ENCODE measurements around the gene TMEM51. TPM values are rescaled to one million over a fixed set of nuclear protein-coding genes. Genes with fewer than 3 reads are reported as not detected.

Gene TMEM51
- total RNA-seq, 1 donor from 2014 or later, result 36.6 TPM

DNA sequence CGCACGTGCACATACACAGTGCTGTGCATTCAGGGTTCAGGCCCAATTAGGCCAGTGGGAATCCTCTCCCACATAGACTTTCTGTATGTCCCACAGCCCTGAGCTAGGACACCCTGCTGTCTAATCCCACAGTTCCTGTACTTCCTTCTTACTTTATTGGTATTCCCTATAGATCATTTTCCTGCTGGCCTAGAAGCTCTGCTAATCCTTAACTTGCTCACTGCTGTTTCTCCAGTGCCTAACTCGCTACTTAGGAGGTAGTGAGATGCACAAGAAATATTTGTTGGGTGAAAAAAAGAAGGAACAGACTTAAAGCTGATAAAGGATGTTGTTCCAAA, 59.4 kb downstream of the TMEM51 start:
- no peak for DNase-seq (ENCODE audit: extremely low read depth, low read depth, low spot score)

DNA sequence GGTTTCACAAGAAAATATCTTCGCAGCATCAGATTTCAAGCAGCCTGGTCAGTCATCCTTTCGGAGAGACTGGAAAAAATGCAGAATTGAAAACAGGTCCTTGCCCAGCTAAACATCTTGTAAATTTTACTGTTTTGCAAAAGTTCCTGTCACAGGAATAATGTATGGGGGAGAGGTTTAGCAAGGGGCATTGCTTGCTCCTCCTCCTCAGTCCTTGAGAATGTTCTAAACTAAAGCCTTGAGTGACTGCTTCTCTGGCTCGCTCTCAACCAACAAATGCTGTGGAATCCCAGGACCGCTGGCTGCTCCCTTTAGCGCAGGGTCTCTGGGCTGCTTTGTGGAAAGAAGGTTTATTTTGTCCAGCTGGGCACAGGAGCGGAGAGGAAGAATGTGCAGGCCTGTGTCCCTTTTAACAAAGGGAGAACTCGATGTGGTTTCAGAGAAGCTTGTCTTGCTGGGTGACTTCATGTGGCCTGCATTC, 59.8 kb downstream of the TMEM51 start:
- DNase-seq (ENCODE audit: extremely low read depth, low read depth, low spot score), result no peak

DNA sequence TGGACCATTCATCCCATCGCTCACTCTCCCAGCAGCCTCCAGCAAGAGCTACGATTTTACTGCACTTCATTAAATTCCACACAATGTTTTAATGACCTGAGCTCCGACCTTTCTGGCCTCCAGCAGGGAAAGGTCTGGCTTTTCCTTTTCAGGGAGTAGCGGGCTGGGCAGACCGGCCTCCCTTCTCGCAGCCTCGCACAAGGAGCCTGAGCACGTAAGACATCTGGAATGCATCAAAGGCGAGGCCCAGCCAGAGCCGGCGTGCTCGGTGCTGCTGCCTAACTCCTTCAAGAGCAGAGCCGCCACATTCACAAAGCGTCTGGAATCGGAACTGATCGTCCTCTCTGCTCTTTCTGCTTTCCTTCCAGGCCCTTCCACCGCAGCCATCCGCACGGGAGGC, 61.0 kb downstream of the TMEM51 start:
- DNase-seq (ENCODE audit: extremely low read depth, low read depth, low spot score), result no peak

DNA sequence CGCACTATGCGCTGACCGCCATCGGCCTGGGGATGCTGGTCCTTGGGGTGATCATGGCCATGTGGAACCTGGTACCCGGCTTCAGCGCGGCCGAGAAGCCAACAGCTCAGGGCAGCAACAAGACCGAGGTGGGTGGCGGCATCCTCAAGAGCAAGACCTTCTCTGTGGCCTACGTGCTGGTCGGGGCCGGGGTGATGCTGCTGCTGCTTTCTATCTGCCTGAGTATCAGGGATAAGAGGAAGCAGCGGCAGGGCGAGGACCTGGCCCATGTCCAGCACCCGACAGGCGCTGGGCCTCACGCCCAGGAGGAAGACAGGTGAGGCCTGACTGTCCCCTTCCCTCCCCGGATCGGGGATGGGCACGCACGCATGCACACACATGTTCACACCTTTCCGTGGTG, 61.6 kb downstream of the TMEM51 start:
- DNase-seq (ENCODE audit: extremely low read depth, low read depth, low spot score), result no peak

DNA sequence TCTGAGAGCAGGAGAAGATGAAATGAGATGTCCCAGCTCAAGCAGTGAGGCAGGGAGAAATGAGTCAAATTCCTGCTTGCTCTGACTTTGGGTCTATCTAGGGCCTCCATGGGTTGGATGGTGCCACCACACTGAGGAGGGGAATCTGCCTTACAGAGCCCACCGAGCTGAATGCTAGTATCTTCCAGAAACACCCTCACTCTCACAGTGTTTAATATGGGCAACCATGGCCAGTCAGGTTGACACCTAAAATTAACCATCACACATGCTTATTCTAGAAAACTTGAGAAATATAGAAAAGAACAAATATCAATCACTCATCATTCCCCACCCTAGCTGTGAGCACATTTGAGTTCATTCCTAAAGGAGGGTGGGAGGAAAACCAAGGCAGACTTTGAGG, 64.1 kb downstream of the TMEM51 start:
- DNase-seq (ENCODE audit: extremely low read depth, low read depth, low spot score), result no peak

DNA sequence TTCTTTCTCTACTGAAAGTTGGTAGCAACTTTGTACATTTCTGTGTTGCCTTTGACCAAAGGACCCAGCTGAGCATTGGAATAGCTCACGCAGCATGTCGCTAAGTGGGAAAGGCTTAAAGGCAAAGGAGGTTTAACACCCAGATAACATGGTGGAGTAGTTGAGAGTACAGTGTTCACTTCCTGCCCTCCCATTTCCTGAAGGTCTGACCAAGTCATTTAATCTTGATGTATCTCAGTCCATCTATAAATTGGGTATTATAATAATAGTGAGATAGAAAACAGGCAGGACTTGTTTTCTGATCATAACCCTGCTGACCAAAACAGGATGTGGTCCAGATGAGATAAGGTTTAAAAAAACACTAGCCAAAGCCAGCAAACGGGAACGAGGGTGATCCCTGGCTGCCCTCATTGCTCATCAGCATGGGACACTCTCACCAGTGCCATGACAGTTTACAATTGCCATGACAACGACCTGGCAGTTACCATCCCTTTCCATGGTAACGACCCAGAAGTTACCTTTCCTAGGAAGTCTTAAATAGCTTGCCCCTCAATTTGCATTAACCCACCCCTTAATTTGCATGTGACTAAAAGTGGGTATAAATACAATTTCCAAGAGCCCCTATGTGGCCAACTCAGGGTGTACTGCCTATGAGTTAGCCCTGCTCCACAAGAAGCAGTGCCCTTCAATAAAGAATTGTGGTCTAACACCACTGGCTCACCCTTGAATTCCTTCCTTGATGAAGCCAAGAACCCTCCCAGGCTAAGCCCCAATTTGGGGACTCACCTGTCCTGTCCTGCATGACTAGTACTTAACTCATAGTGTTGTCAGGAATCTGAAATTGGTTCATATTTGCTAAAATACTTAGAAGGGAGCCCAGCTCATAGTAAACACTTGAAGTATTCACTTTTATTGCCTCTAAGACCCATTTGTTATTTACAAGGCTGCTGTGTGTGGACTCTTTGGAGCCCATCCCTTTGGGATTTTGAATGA, 65.0 kb downstream of the TMEM51 start:
- DNase-seq (ENCODE audit: extremely low read depth, low read depth, low spot score), result peak; percentile 99

DNA sequence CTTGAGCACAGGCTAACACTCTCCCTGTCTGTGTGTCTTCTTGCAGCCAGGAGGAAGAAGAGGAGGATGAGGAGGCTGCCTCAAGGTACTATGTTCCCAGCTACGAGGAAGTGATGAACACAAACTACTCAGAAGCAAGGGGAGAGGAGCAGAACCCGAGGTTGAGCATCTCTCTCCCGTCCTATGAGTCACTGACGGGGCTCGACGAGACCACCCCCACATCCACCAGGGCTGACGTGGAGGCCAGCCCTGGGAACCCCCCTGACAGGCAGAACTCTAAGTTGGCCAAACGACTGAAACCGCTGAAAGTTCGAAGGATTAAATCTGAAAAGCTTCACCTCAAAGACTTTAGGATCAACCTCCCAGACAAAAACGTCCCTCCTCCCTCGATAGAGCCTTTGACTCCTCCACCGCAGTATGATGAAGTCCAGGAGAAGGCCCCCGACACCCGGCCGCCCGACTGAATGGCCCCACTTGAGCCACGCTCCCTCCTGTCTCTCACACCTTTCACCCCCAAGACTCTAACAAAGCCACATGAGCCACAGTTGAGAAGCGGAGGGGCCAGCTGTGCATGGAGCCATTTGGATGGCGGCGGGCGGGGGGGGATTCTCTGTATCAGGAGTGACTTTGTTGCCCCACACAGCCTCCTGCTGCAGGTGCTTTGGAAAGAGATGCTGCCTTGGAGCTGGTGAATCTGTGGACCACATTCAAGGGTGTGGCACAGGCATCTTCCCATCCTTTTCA, 65.9 kb downstream of the TMEM51 start:
- no peak for DNase-seq (ENCODE audit: extremely low read depth, low read depth, low spot score)

DNA sequence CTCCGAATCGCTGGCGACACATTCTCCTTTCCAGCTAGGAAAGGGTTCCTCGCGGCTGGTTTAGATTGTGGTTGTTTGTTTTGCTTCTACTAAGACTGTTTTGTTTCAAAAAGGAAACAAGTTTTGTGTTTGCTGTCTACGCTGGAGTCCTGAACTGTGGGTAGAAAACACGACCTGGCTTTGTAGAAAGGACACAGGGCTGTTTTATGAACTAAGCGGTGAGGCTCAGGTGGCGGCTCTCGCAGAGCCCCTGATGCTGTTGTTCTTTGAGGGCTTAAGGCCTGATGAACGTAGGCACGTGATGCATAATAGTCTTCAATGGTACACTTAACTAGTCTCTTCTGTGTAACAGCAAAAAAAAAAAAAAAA, 66.5 kb downstream of the TMEM51 start:
- no peak for DNase-seq (ENCODE audit: extremely low read depth, low read depth, low spot score)

DNA sequence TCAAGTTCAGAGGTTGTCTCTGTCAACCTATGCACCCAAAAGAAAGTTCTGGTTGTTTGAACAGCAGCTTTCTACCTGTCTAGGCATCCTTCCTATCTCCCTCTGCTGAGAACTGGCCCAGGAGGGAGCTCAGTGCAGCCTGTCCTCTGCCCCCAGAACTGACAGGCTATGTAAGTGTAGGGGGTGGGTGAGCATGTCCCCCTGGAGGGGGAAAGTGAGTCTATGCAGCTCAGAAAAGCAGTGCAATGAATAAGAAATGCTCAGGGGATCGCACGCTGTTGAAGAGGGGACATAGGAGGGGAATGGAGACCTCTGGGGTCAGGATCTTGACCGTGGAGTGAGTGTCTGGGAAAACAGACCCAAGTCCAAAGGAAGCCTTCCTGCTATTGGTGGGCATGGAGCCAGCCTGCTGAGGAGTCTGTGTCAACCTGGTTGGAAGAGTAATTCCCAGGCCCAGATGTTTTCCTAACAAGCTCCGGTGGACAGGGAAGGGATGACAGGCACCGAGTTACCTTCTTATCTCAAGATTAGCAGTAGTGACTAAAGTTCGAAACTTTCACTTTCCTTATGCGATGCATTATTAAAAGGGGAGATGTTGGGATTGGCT, 67.4 kb downstream of the TMEM51 start:
- no peak for DNase-seq (ENCODE audit: extremely low read depth, low read depth, low spot score)

DNA sequence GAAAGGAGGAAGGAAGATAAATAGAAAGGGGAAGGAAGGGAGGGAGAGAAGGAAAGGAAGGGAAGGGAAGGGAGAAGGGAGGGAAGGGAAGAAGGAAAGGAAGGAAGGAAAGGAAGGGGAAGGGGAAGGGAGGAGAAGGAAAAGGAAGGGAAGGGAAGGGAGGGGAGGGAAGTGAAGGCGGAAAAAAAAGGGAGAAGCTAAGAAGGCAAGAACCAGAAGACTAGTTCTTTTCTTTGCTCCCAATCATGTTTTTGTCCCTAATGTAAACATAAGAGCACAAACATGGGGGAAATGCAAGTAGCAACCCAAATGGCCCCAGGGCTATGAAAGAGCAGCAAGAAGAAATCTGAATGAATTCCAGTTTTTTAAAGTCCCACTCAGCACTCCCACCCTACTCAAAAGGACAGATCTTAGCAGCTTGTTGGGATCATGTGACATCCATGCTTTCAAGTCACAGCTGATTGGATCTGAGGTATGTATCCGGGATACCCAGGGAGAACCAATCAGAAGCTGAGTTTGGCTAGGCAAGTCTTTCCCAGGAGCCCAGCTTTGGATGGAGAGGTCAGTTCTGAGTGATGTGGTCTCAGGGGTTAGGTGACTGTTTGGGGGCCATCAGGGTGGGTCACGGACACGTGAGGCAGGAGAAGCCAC, 69.2 kb downstream of the TMEM51 start:
- DNase-seq (ENCODE audit: extremely low read depth, low read depth, low spot score), result no peak

DNA sequence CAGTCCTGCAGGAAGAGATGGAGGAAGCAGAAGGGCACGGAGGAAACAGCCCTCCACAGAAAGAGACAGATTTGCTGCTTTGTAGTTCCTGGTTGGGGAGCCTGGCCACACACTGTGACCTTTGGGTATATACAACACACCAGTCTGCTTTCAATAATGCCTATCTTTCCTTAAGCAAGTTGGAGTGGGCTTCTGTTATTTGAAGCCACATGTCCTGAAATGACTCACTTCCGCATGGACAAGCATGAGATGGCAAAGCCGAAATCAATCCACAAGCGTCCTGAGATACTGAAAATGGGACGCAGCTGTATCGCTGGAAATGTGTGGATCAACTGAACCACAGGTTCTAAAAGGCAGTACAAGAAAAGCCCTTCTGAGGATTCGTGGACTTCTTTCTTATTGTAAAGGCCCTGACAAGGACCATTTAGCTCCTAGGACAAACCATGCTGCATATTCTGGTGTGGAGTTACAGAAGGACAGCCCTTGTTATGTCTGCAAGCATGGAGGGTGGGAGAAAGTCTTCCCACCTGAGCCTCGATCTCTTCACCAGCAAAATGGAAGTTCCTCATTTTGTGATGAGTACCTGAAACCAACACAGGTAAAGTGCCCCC, 70.8 kb downstream of the TMEM51 start:
- DNase-seq (ENCODE audit: extremely low read depth, low read depth, low spot score), result no peak

DNA sequence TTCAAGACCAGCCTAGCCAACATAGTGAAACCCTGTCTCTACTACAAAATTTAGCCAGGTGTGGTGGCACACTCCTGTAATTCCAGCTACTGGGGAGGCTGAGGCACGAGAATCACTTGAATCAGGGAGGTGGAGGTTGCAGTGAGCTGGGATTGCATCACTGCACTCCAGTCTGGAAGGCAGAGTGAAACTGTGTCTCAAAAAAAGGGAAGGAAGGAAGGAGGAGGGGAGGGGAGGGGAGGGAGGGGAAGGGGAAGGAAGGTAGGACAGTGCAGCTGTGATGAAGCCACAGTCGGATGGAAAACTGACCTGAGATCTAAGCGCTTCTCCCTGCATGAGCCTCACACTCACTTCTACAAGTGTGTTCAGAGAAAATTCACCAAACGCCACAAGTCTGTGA, 71.4 kb downstream of the TMEM51 start:
- no peak for DNase-seq (ENCODE audit: extremely low read depth, low read depth, low spot score)

DNA sequence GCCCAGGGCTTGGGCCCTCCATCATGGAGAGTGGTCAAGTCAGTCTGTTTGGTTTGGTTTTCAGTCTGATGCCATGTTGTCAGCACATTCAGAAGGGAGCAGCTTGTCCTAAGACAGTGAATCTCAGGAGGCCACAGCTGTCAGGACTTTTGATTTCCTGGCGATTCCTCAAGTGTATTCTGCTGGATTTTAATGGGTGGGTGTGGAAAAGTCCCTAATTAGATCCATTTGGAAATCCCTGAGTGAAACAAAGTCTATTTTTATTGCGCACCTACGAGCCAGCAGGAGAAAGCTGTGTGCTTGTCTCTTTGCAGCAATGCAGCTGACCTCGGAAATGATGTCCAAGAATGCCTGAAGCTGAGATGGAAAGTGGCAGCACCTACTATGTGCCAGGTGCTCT, 71.9 kb downstream of the TMEM51 start:
- no peak for DNase-seq (ENCODE audit: extremely low read depth, low read depth, low spot score)

DNA sequence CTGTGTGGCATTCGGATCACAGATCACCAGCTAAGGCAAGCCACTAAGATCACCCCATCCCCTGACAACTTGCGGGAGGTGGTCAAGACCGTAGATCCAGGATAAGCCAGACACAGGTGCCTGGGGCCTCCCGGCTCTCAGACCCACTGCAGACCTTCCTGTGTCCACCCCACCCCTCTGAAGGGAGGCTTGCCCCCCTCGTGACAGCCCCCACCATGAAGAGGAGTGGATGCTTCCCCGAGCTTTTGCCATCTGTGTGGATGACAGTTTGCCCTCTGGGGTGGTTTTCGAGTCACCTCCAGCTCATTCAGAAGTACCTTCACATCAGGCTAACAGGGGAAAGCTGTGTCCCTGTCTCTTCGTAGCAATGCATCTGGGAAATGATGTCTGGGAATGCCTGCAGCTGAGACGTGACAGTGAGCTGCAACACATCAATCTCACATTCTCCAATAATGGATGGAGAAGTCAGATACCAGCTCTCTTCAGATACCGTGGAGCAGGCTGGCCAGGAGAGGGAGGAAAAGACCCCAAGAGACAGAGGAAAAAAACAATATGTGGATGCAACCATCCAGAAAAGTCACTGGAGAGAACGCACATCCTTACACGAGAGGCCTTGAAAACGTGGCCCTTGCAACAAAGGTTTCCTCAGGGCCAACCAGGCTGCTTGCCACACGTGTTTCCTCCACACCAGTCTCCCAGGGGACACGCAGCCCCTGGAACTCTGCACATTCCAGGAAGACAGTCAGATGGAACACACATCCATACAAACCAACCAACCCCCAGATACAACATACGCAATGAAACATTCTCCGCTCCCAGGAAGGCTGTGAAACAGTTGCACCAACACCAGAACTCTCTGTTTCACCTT, 73.1 kb downstream of the TMEM51 start:
- no peak for DNase-seq (ENCODE audit: extremely low read depth, low read depth, low spot score)

DNA sequence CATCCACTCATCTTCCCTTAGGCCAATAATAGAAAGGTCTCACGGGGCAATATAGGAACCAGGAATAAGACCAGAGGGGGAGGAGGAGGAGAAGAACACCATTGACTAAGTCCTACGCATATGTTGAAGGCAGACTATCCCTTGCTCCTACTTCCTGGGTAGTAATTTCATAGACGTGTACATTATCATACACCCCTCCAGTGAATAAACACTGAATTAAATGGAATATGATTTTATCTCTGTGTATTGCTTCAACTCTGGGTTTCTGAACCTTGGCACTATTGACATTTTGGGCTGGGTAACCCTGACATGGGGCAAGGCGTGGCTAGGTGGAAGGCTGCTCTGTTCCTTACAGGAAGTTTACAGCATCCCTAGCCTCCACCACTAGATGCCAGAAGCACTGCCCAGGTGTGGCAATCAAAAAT, 76.2 kb downstream of the TMEM51 start:
- no peak for DNase-seq (ENCODE audit: extremely low read depth, low read depth, low spot score)

DNA sequence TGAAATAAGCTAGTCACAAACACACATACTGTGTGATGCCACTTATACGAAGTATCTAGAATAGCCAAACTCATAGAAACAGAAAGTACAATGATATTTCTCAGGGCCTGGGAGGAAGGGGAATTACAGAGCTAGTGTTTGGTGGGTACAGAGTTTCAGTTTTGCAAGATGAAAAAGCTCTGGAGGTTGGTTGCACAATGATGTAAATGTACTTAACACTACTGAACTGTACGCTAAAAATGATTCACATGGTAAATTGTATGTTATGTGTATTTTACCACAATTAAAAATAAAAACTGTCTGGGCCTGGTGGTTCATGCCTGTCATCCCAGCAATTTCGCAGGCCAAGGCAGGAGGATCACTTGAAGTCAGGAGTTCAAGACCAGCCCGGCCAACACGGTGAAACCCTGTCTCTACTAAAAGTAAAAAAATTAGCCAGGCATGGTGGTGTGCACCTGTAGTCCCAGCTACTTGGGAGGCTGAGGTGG, 78.2 kb downstream of the TMEM51 start:
- no peak for DNase-seq (ENCODE audit: extremely low read depth, low read depth, low spot score)

DNA sequence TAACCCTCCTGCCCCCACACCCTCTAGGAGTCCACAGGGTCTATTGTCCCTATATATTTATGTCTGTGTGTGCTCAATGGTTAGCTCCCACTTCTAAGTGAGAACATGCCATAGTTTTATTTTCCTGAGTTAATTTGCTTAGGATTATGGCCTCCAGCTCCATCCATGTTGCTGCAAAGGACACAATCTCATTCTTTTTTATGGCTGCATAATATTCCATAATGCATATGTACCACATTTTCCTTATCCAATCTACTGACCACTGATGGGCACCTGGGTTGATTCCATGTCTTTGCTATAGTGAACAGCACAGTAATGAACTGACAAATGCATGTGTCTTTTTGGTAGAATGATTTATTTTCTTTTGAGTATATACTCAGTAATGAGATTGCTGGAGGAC, 80.1 kb downstream of the TMEM51 start:
- no peak for DNase-seq (ENCODE audit: extremely low read depth, low read depth, low spot score)

DNA sequence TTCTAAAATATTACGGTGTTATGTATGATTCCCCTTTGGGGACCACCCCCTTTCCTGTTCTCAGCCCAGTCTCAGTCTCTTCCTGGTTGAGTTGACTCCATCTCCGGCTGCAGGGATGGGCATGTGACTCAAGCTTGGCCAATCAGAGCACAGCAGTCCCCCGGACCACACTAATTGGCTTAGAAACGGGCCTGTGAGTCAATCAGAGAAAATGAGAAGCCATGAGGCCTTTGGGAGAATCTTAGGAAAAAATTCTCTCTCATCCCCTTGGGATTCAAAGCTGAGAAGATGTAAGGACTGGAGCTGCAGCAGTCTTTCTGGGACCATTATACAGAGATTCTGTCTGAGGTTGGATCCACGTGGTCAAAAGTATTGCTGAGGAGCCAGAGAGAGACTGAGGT, 82.8 kb downstream of the TMEM51 start:
- DNase-seq (ENCODE audit: extremely low read depth, low read depth, low spot score), result no peak

DNA sequence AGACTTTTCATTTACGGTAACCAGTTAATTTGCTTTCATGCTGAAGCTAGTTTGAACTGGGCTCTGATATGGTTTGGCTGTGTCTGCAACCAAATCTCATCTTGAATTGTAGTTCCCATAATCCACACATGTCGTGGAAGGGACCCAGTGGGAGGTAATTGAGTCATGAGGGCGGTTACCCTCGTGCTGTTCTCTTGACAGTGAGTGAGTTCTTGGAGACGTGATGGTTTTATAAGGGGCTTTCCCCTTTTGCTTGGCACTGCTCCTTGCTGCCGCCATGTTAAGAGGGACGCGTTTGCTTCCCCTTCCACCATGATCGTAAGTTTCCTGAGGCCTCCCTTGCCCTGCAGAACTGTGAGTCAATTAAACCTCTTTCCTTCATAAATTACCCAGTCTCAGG, 83.2 kb downstream of the TMEM51 start:
- DNase-seq (ENCODE audit: extremely low read depth, low read depth, low spot score), result no peak

DNA sequence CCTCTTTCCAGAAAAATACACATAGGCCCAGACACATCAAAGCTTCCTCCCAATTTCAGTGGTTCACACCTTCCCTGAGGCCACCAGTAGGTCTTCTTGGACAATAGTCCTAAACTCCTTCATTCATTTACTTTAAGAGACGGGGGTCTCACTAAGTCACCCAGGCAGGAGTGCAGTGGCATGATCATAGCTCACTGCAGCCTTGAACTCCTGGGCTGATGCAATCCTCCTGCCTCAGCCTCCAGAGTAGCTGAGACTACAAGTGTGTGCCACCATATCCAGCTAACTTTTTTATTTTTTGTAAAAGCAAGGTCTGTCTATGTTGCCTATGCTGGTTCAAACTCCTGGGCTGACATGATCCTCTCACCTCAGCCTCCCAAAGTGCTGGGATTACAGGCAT, 85.2 kb downstream of the TMEM51 start:
- DNase-seq (ENCODE audit: extremely low read depth, low read depth, low spot score), result no peak
